SJSA1 (cell line): ENCODE measurements around the gene ENPP3. TPM values are rescaled to one million over a fixed set of nuclear protein-coding genes. Genes with fewer than 3 reads are reported as not detected.

Experiments used
- DNase-seq, 2 experiments: peaks; one replicate each; pipeline ENCODE4 v3.0.0-alpha.2; 2015 to 2020; ENCODE audit warnings: low spot score in 2 of 2, low read depth in 1 of 2
- H3K27ac ChIP-seq: fragments of 250-450 bp; sonication (Bioruptor Pico); 2 replicates; pipeline ENCODE4 v1.5.1; 2020; ENCODE audit warnings: mild to moderate bottlenecking, moderate library complexity
- H3K27me3 ChIP-seq: fragments of 250-450 bp; sonication (Bioruptor Pico); replicated peaks from 2 replicates; pipeline ENCODE4 v1.5.1; 2020; ENCODE audit warnings: mild to moderate bottlenecking, moderate library complexity
- H3K36me3 ChIP-seq: fragments of 250-450 bp; sonication (Bioruptor Pico); 2 replicates; pipeline ENCODE4 v1.5.1; 2020; ENCODE audit warnings: mild to moderate bottlenecking
- H3K4me1 ChIP-seq: fragments of 250-450 bp; sonication (Bioruptor Pico); replicated peaks from 2 replicates; pipeline ENCODE4 v1.6.1; 2021; ENCODE audit warnings: mild to moderate bottlenecking
- H3K4me3 ChIP-seq: fragments of 250-450 bp; sonication (Bioruptor Pico); 2 replicates; pipeline ENCODE4 v1.5.1; 2020; ENCODE audit warnings: mild to moderate bottlenecking
- H3K9me3 ChIP-seq: fragments of 250-450 bp; sonication (Bioruptor Pico); replicated peaks from 2 replicates; pipeline ENCODE4 v1.5.1; 2020; ENCODE audit warnings: mild to moderate bottlenecking
- total RNA-seq: library from RNA; depleted of rRNA; stranded (reverse); fragments of >200 nt; shearing (Covaris generic); gene quantifications from 2 replicates; pipeline ENCODE4 v1.2.3, GENCODE V29; 2014

Gene ENPP3
- total RNA-seq, 1 experiment from 2014 or later = 0.05 TPM

GRCh38 chr6:131652472-131652871 lies 15.4 kb downstream of the ENPP3 start:
- no peak for DNase-seq
- Histone ChIP-seq H3K27me3 (0 out of 2 replicates have a peak, but pooled peaks cover 4% of the 10 kb centered on the region), H3K4me1 (no peaks in the 10 kb centered on the region), H3K4me3 (no peak overlapping the region), H3K9me3 (no peaks in the 10 kb centered on the region), H3K27ac (no peak overlapping the region), H3K36me3 (no peaks in the 10 kb centered on the region)

GRCh38 chr6:131654326-131654725 lies 17.2 kb downstream of the ENPP3 start:
- Histone ChIP-seq H3K36me3 (no peaks in the 10 kb centered on the region), H3K27ac (no peak overlapping the region), H3K27me3 (no peaks in the 10 kb centered on the region), H3K4me1 (no peaks in the 10 kb centered on the region), H3K4me3 (no peak overlapping the region), H3K9me3 (no peaks in the 10 kb centered on the region)
- DNase-seq = no peak

GRCh38 chr6:131655387-131655786 lies 18.3 kb downstream of the ENPP3 start:
- Histone ChIP-seq H3K9me3 (no peaks in the 10 kb centered on the region), H3K36me3 (no peaks in the 10 kb centered on the region), H3K27ac (no peak overlapping the region), H3K27me3 (no peaks in the 10 kb centered on the region), H3K4me1 (peaks cover 5% of the 10 kb centered on the region; the same call in 1 of the 2 replicates), H3K4me3 (no peak overlapping the region)
- DNase-seq = no peak

DNA sequence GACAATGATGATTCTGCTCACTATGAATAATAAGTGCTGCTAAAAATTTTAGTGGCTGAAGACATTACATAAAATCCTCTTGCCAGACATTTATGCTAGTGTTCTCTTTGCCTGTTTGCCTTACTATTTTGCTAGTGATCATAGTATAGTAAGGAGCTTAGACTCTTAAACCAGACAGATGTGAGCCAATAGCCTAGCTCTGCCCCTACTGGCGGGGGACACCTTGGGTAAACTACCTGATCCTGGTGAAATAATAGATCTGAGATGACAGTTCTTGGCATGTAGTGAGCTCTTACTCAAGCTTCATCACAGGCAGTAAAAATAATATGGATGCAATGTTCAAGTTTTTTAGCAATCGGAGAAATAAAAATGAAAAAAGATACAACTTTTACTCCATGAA lies 18.8 kb downstream of the ENPP3 start:
- Histone ChIP-seq H3K36me3 (no peaks in the 10 kb centered on the region), H3K9me3 (no peaks in the 10 kb centered on the region)
- DNase-seq = no peak

DNA sequence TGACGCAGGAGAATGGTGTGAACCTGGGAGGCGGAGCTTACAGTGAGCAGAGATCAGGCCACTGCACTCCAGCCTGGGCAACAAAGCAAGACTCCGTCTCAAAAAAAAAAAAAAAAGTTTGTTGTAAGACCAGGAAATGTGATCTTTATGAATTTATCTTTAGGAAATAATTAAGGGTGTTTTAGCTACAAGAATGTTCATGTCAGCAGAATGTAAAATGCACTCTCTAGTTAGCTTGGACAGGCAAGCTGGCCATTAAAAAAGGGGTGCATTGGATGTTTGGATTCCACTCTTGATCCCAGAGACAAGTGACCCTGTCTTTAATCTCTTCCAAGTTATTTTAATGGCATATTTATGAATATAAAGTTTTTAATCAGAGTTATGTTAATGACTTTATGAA lies 19.6 kb downstream of the ENPP3 start:
- DNase-seq = no peak
- Histone ChIP-seq H3K4me3 (no peak overlapping the region), H3K27me3 (no peaks in the 10 kb centered on the region), H3K27ac (no peak overlapping the region), H3K9me3 (no peaks in the 10 kb centered on the region), H3K36me3 (no peaks in the 10 kb centered on the region), H3K4me1 (peaks cover 6% of the 10 kb centered on the region; the same call in 1 of the 2 replicates)

More for the DNA sequence above, 18.8 kb downstream of the ENPP3 start:
- Histone ChIP-seq H3K4me1 (peaks cover 6% of the 10 kb centered on the region; the same call in 1 of the 2 replicates), H3K27me3 (no peaks in the 10 kb centered on the region), H3K4me3 (no peak overlapping the region), H3K27ac (no peak overlapping the region)

GRCh38 chr6:131657222-131657621 lies 20.1 kb downstream of the ENPP3 start:
- DNase-seq = no peak
- Histone ChIP-seq H3K9me3 (no peaks in the 10 kb centered on the region), H3K27ac (no peak overlapping the region), H3K36me3 (no peaks in the 10 kb centered on the region), H3K4me3 (no peak overlapping the region), H3K27me3 (no peaks in the 10 kb centered on the region), H3K4me1 (peaks cover 6% of the 10 kb centered on the region; the same call in 1 of the 2 replicates)

- H3K27me3 ChIP-seq = no peaks in the 10 kb centered on the region
- no peak overlapping the region for H3K4me3 ChIP-seq
- H3K9me3 ChIP-seq = no peaks in the 10 kb centered on the region
- peaks cover 6% of the 10 kb centered on the region; the same call in 1 of the 2 replicates for H3K4me1 ChIP-seq
- H3K27ac ChIP-seq = no peak overlapping the region
- no peaks in the 10 kb centered on the region for H3K36me3 ChIP-seq
- no peak for DNase-seq
Observed at GRCh38 chr6:131657630-131658111, 20.6 kb downstream of the ENPP3 start.

DNA sequence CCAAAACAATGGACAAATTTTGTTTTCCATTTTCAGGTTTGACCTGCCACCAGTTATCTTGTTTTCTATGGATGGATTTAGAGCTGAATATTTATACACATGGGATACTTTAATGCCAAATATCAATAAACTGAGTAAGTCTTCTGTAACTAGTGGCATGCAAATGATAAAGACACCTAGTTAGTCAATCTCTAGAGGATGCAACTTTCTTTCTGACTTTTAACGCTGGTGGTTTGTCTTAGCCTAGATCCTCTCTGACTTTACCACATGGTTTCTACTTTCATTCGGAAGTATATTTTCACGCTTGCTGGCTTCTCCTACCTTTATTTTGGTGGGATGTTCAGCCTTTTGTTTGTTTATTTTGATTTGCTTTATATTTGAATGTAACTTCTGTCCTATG lies 21.2 kb downstream of the ENPP3 start:
- H3K9me3 ChIP-seq = no peaks in the 10 kb centered on the region
- no peaks in the 10 kb centered on the region for H3K27me3 ChIP-seq
- H3K36me3 ChIP-seq = no peaks in the 10 kb centered on the region
- no peak overlapping the region for H3K4me3 ChIP-seq
- peaks cover 6% of the 10 kb centered on the region; the same call in 1 of the 2 replicates for H3K4me1 ChIP-seq
- no peak overlapping the region for H3K27ac ChIP-seq
- no peak for DNase-seq

DNA sequence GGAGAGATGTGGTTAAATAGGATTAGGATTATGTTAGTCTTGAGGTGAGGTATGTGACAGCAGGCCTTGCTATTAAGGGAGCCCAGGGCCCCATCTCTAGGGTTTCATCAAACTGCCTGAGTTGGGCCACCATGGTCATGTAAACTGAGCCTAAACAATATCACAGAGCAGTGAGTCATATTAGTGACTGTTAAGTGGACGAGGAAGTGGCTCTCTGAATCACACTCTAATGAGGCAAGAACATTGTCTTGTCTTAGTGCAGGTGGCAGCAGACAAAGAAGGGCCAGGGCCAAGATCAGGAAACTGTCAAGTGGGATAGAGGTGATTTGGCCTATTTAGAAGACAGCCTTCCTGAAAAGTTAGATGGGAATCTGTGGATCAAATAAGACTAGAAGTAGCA lies 23.1 kb downstream of the ENPP3 start:
- Histone ChIP-seq H3K4me3 (no peak overlapping the region), H3K27me3 (no peaks in the 10 kb centered on the region), H3K27ac (no peak overlapping the region), H3K36me3 (no peaks in the 10 kb centered on the region), H3K4me1 (peaks cover 6% of the 10 kb centered on the region; the same call in 1 of the 2 replicates), H3K9me3 (no peaks in the 10 kb centered on the region)
- DNase-seq = peak in 1 of 2 experiments; percentile 32

GRCh38 chr6:131663578-131664165 lies 26.6 kb downstream of the ENPP3 start:
- DNase-seq = no peak
- Histone ChIP-seq H3K4me3 (no peak overlapping the region), H3K4me1 (peaks cover 6% of the 10 kb centered on the region; the same call in 1 of the 2 replicates), H3K36me3 (no peaks in the 10 kb centered on the region), H3K27ac (no peak overlapping the region), H3K9me3 (no peaks in the 10 kb centered on the region), H3K27me3 (no peaks in the 10 kb centered on the region)

DNA sequence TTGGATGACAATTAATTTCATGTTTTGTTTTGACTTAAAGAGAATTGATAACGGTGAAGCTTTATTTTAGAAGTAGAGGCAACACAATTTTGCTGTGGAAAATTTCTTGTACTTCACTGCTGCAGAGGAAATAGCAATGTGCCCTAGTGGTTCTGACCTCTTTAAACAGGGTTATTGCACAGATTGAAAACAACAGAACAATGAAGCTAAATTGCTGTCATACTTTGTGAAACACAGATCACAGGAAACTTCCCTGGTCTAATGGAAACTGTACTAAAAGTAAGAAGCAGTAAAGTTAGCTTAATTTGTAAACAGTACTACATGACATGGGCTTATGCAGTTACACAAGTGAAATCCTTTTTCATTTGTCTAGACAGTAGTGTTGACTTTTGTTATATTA lies 32.8 kb downstream of the ENPP3 start:
- Histone ChIP-seq H3K4me3 (no peak overlapping the region), H3K36me3 (no peaks in the 10 kb centered on the region), H3K4me1 (no peaks in the 10 kb centered on the region), H3K27ac (no peak overlapping the region), H3K9me3 (no peaks in the 10 kb centered on the region), H3K27me3 (no peaks in the 10 kb centered on the region)
- peak in 1 of 2 experiments; percentile 7 for DNase-seq

DNA sequence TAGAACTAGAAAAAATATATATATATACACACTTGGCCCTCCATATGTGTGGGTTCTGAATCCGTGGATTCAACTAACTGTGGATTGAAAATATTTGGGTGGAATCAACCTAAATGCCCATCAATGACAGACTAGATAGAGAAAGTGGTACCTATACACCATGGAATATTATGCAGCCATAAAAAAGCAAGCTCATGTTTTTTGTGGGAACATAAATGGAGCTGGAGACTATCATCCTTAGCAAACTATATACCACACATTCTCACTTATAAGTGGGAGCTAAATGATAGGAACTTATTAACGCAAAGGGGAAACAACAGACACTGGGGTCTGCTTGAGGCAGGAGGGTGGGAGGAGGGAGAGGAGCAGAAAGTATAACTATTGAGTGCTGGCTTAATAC lies 36.1 kb downstream of the ENPP3 start:
- H3K27ac ChIP-seq = no peak overlapping the region
- no peaks in the 10 kb centered on the region for H3K27me3 ChIP-seq
- no peaks in the 10 kb centered on the region for H3K36me3 ChIP-seq
- no peaks in the 10 kb centered on the region for H3K9me3 ChIP-seq
- H3K4me1 ChIP-seq = no peaks in the 10 kb centered on the region
- no peak for DNase-seq
- H3K4me3 ChIP-seq = no peak overlapping the region

DNA sequence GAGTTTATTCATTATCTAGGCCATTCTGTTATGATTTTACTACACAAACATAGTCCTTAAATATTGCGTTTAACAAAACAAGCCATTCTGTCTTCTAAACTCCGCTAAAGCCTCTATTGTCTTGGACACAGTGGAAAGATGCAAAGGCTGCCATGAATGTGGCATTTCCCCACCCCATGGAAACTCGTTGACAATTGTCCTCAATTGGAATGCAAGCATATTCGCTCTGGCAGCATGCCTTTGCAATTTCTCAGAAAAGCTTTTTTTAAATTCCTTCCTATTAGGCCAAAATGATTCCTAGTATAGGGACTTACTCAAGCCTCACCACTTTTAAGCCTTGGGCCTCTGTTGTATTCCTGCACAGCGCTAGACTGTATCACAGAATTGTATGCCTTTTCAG lies 41.3 kb downstream of the ENPP3 start:
- H3K36me3 ChIP-seq = no peaks in the 10 kb centered on the region
- no peaks in the 10 kb centered on the region for H3K27me3 ChIP-seq
- no peak overlapping the region for H3K27ac ChIP-seq
- no peaks in the 10 kb centered on the region for H3K4me1 ChIP-seq
- H3K4me3 ChIP-seq = no peak overlapping the region
- H3K9me3 ChIP-seq = no peaks in the 10 kb centered on the region
- peak in 1 of 2 experiments; percentile 24 for DNase-seq

- H3K27me3 ChIP-seq = no peaks in the 10 kb centered on the region
- H3K27ac ChIP-seq = no peak overlapping the region
- H3K9me3 ChIP-seq = no peaks in the 10 kb centered on the region
- no peak overlapping the region for H3K4me3 ChIP-seq
- H3K4me1 ChIP-seq = no peaks in the 10 kb centered on the region
- DNase-seq = no peak
- no peaks in the 10 kb centered on the region for H3K36me3 ChIP-seq
Observed at GRCh38 chr6:131680868-131681267, 43.8 kb downstream of the ENPP3 start.

DNA sequence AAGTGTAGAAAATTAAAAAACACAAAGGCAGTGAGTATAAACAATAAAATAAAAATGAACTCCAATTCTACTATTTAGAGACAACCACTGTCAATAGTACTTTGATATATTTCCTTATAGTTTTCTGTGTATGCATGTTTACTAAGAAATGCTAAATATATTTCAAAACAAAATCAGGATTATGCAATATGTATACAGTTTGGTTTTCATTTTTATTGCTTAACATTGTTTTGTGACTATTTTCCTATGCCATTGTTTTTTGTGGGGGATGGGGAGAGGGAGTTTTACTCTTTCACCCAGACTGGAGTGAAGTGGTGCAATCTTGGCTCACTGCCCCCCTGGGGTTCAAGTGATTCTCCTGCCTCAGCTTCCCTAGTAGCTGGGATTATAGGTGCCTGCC lies 44.5 kb downstream of the ENPP3 start:
- no peaks in the 10 kb centered on the region for H3K27me3 ChIP-seq
- no peak overlapping the region for H3K27ac ChIP-seq
- DNase-seq = no peak
- H3K4me1 ChIP-seq = peaks cover 1% of the 10 kb centered on the region; the same call in 1 of the 2 replicates
- no peak overlapping the region for H3K4me3 ChIP-seq
- no peaks in the 10 kb centered on the region for H3K9me3 ChIP-seq
- no peaks in the 10 kb centered on the region for H3K36me3 ChIP-seq
